Stimulated activated CD4-positive, alpha-beta T cell treated with anti-CD3 and anti-CD28 coated beads, Interleukin-15, amount 100 ng/mL, for 24 hours (primary cell): ENCODE data around the gene FSTL1.

ENCODE experiments used
- DNase-seq: peaks from one replicate; pipeline ENCODE4 v3.0.0-alpha.2; 2020

The FSTL1 gene

GRCh38 chr3:120462409-120462959, 11.7 kb upstream of the FSTL1 start:
- no peak for DNase-seq

- no peak for DNase-seq
Observed at GRCh38 chr3:120461416-120461815, 10.6 kb upstream of the FSTL1 start.

GRCh38 chr3:120460862-120461261, 10.1 kb upstream of the FSTL1 start:
- DNase-seq, result no peak

GRCh38 chr3:120460181-120460790, 9.5 kb upstream of the FSTL1 start:
- DNase-seq, result no peak

DNA sequence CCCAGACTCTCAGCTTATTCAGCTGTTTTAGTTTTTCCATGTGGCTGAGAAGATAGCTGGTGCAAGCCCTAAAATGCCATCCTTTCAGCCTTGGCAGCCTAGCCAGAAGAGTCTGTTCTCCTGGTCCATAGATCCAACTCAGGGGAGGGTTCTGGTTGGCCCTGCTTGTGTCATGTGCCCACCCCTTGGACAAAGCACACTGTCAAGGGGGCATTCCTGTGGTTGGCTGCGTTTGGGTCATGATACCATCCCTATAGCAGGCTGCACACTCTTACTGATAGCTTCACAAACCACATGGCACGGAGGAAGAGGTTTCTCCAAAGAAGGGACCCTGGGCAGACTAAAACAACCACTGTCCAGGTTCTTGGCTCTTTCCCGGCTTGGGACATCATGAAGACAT, 8.4 kb upstream of the FSTL1 start:
- DNase-seq, result no peak

DNA sequence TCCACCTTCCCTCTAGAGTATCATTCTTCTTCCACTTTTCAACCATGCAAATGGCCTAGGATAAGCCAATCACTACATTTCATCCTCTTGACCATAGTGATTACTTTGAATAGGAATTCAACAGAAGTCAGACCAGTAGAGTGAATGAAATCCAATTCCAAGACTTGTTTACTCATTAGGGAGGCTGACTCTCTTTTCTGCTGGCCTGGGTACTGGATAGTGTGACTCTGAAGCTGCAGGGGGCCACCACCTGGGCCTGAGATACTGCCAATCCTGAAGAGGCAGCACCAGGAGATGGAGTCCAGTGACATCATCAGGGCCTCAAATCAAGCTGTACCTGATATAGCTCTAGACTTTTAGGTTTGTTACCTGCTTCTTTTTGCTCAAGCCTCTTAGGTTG, 7.0 kb upstream of the FSTL1 start:
- no peak for DNase-seq

GRCh38 chr3:120454076-120454689, 3.4 kb upstream of the FSTL1 start:
- DNase-seq, result no peak

- DNase-seq, result no peak
Observed at GRCh38 chr3:120452816-120453215, 2.0 kb upstream of the FSTL1 start.

DNA sequence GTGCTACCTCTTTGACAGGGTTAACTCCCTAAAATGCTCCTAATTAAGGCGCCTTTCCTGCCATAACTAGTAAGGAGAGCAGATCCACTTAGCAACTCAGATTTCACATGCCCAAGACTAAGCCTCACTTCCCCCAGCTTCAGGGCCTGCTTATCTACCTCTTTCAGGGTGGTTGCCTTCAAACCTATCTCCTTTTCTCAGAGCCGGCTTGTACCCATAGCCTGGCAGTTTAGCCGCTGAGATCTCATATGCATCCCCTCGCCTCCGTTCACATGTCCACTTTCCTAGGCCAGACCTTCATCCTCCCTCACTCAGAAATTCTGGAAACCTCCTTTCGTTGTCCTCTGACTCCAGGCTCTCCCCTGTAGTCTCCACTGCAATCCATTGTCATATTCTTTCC, 1.0 kb upstream of the FSTL1 start:
- no peak for DNase-seq

DNA sequence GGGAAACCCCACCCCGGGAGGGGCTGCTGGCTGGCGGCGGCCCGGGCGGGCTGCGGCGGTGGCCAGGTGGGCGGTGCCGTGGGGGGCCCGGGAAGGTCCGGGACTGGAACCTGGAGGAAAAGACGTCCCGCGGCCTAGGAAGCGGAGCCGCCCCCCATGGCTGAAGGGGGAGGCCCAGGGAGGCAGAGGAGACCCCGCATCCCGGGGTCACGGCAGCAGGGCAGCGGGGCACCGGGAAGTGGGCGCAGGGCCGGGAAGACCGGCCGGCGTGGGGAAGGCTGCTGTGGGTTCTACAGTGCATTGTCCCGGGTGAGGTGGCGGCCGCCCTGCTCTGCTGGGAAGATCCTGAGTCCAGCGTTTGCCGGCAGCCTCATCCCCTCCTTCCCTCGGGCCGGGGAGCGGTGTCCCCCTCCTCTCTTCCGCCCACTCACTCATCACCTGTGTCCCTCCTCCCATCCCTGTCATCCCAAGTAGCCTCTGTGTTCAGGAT, 525 bp upstream of the FSTL1 start:
- DNase-seq, result peak; percentile 2

DNA sequence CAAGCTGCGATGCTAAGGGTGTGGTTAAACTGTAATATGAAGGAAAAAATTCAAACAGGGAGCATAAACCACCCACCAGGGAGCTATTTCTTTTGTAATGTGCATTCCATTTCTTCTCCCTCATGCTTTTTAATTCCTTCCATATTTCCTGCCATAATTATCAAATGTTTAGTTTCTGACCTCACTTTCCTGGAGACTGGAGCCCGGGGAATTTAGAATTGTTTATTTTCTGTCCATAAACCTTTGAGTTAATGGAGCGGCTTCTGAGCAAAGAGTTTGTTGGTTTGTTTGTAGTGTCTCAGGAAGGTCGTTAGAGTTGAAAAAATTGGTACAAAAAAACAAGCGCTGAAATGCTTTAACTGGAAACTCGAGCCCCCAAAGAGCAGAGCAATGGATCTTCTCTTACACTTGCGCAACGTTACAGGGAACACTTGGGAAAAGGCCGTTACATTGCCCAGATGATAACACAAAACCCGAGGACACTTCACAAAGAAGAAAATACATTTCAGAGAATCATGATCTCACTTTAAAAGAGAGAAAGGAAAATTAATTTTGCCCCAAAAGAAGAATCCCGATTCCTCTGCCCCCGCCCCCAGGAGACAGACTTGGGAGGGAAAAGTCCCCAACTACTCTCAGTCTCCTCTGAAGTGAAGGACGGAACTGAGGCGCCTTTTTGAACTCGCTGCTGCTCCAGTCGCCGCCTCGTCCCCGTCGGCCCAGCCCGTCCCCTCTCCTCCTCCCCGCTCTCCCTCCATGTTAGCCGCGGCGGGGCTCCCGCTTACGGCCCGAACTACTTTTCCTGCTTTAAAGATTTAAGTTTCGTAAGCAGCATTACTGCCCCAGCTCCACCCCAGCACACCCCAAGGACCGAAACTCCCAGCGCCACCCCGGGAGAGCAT, 842 bp downstream of the FSTL1 start:
- DNase-seq, result peak; percentile 31

- DNase-seq, result no peak
Observed at GRCh38 chr3:120449251-120449650, 1.5 kb downstream of the FSTL1 start.

DNA sequence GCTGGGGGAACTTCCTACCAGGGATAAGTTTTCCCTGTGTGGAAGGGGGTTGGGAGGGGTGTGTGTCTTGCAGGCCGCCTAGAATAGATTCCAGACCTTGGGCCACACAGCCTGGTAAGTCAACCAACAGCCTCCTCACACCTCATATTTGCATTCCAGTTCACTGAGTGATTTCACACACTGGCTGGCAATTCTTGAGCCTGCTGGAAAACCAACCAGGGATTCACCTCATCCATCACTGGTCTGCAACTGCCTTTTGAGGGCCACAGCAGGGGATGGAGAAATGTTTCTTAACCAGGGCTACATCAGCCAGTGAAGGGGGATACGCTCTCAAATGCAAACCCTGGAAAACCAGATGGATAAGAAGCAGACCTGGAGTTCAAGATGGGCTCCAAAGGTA, 2.0 kb downstream of the FSTL1 start:
- no peak for DNase-seq

- DNase-seq, result no peak
Observed at GRCh38 chr3:120446891-120447668, 3.7 kb downstream of the FSTL1 start.

GRCh38 chr3:120445654-120446053, 5.1 kb downstream of the FSTL1 start:
- no peak for DNase-seq

DNA sequence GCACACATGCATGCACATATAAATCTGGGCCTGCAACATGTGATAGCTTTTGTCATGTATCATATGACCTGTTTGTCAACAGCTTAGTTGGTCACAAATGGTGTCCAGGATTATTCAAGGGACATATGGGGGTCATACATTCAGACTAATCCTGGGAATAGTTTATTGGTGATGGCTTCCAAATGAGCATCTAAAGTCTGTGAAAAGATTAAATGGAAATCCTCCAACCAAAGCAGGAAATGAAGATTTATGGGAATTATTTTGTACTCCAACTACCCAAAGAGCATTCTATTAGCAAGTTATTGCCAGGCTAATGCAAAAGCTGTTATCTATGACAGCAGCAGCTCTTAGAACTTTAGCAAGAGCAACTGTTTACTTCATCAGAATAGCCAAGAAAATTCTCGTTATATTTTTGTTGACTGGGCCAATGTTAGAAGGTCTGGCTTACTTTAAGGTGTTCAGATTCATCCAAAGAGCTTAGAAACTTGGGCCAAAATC, 7.1 kb downstream of the FSTL1 start:
- no peak for DNase-seq

DNA sequence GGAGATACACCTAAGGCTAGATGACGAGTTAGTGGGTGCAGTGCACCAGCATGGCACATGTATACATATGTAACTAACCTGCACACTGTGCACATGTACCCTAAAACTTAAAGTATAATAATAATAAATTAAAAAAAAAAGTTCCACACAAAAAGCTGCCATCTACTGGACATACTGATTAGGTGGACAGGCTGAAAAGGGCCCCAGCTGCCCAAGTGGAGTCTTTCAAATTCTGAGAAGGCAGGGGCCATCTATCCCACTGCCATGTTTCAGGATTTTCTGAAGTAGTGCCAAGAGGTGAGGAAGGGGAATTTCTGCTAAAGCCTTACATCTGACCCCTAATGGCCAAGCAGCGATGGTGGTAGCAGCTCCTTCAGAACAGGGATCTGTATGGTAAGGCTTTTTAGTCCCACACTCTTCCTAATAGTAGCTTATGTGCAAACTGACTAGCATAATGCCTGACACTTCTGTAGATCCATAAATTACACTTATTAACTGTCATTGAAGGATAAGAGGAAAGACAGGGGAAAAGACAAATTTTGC, 7.7 kb downstream of the FSTL1 start:
- DNase-seq, result no peak

DNA sequence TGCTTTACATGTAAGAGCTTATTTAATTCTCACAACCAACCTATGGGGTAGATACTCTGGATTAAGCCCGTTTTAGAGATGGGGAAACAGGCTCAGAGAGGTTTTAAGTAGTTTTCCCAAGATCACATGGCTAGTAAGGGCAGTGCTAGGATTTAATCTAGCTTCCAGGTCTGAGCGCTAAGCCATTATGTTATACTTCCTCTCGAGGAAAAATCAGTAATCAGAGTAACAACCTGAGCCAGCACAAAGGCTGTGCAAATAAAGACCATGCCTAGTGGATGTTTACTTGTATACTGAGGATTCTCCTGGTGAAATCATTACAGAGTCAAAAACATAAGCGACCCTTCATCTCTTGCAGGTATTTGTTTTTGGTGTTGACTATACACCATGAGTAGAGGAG, 9.0 kb downstream of the FSTL1 start:
- no peak for DNase-seq

- DNase-seq, result no peak
Observed at GRCh38 chr3:120440762-120441161, 10.0 kb downstream of the FSTL1 start.

GRCh38 chr3:120440001-120440703, 10.6 kb downstream of the FSTL1 start:
- DNase-seq, result no peak

DNA sequence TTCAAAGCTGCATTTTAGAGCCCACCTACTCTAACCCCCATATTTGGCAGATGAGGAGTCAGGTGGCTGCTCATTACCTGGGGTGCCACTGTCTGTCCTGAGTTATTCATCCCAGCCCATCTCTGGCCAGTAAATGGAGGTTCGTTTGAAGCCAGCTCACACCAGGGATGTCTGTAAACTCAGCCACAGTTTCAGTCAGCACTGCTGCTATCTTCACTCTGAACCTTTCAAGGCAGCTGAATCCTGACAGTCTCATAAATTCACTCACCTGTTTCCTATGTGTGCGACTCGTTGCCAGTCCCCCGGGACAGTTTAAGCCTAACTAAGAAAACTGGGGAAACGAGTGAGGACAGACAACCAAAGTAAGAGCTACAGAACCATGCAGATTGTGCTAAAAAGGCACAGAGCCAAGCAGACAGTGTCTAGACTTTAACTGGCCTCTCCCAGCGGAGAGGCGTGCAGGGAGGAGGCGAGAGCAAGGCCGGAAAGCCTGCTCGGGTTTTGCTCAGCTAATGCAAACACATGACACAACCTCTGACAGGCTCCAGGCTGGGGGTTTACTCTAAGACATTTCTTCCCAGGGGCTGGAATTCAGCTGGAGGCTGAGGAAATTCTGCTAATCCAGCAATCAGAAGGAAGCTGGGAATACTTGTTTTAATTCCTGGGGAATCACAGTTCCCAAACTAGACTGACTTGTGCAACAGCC, 12.0 kb downstream of the FSTL1 start:
- no peak for DNase-seq
